ENCODE data around the gene CNGB1. TPM values are rescaled to one million over a fixed set of nuclear protein-coding genes. Genes with fewer than 3 reads are reported as not detected.

CNGB1 gene
- polyA plus RNA-seq, 1 experiment, result not detected

DNA sequence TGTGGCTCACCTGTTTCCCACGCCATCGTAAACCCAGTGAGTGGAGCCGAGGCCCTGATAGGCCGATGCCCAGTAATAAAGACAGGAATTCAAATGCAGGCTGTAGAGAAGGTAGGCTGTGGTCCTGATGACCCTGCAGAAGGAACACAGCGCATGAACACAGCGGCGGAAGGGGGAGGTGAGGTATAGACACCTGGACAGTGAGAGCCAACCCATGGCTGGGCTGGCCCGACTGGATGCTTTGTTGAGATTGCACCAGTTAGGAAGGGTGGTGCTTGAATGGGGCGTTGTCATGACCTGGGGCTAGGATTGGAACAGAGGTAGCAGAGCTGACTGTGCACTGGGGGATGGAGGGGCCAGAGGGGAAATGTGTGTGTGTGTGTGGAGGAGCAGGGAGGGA lies 59.2 kb downstream of the CNGB1 start:
- Histone ChIP-seq H3K36me3 (ENCODE audit: control insufficient read depth, insufficient read depth, low read length) (no peaks in the 10 kb centered on the region), H3K4me3 (ENCODE audit: low read depth, low read length) (no peak overlapping the region), H3K27me3 (ENCODE audit: control insufficient read depth, insufficient read depth, low read length) (peaks cover 3% of the 10 kb centered on the region)
- DNase-seq (ENCODE audit: low read depth), result no peak
- POLR2A ChIA-PET, result no interaction called here
- TF ChIP-seq, protein P1, sequence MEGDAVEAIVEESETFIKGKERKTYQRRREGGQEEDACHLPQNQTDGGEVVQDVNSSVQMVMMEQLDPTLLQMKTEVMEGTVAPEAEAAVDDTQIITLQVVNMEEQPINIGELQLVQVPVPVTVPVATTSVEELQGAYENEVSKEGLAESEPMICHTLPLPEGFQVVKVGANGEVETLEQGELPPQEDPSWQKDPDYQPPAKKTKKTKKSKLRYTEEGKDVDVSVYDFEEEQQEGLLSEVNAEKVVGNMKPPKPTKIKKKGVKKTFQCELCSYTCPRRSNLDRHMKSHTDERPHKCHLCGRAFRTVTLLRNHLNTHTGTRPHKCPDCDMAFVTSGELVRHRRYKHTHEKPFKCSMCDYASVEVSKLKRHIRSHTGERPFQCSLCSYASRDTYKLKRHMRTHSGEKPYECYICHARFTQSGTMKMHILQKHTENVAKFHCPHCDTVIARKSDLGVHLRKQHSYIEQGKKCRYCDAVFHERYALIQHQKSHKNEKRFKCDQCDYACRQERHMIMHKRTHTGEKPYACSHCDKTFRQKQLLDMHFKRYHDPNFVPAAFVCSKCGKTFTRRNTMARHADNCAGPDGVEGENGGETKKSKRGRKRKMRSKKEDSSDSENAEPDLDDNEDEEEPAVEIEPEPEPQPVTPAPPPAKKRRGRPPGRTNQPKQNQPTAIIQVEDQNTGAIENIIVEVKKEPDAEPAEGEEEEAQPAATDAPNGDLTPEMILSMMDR (IDR thresholded peaks at IDR 0.05; ENCODE audit: insufficient read depth, low read depth, low read length), result no peak
- CTCF ChIA-PET, result no interaction called here

DNA sequence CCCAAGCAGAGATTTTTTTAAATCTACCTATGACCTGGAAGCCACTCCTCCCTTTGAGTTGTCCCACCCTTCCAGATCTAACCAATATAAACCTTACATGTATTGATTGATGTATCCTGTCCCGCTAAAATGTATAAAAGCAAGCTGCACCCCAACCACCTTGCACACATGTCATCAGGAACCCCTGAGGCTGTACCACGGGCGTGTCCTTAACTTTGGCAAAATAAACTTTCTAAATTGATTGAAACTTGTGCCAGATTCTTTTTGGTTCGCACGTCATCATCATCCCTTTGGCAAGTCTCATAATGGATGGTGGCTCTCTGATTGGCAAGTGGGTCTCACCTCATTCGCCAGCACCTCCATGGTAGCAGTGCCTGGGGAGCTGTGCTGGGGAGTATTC lies 60.2 kb downstream of the CNGB1 start:
- H3K36me3 ChIP-seq (ENCODE audit: control insufficient read depth, insufficient read depth, low read length), result no peaks in the 10 kb centered on the region
- TF ChIP-seq, protein P1 (IDR thresholded peaks at IDR 0.05; ENCODE audit: insufficient read depth, low read depth, low read length), result no peak
- H3K4me3 ChIP-seq (ENCODE audit: low read depth, low read length), result no peak overlapping the region
- ChIA-PET POLR2A (no interaction called here), CTCF (no interaction called here)
- no peak for DNase-seq (ENCODE audit: low read depth)
- H3K27me3 ChIP-seq (ENCODE audit: control insufficient read depth, insufficient read depth, low read length), result peaks cover 3% of the 10 kb centered on the region

DNA sequence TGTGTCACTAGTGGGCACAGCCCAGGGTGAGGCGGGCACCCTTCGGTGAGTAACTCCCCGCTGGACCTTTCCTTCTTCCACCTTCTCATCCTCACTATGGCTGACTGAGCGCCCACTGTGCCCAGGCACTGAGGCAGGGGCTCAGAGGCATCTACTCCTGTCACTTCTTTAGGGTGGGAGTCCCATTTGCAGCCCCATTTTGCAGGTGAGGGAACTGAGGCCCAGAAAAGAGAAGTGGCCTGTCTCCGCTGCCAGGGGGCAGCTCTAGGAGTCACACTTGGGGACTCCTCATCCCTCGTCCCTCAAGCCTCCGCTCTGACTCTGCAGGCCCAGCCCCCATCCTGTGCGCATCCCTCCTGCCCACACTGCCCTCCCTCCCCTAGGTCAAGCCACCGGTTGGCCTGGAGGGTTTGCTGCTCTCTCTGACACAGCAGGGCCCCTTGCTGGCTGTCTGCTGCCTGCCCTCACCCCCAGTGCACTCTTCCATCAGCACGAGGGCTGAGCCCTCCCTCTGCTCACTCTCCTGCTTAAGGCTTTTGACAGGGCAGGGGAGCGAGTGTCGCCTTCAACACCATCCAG lies 62.4 kb downstream of the CNGB1 start:
- ChIA-PET CTCF (interaction anchor here (0.8 to 3.1 kb wide), 3 partner anchors 10 to 27 kb away, joined by 3 to 21 read pairs (median 3); no protein-coding TSS in a partner anchor), POLR2A (no interaction called here)
- H3K27me3 ChIP-seq (ENCODE audit: control insufficient read depth, insufficient read depth, low read length), result peaks cover 5% of the 10 kb centered on the region
- no peak for DNase-seq (ENCODE audit: low read depth)
- TF ChIP-seq, protein P1 (IDR thresholded peaks at IDR 0.05; ENCODE audit: insufficient read depth, low read depth, low read length), result no peak
- no peak overlapping the region for H3K4me3 ChIP-seq (ENCODE audit: low read depth, low read length)
- H3K36me3 ChIP-seq (ENCODE audit: control insufficient read depth, insufficient read depth, low read length), result no peaks in the 10 kb centered on the region

DNA sequence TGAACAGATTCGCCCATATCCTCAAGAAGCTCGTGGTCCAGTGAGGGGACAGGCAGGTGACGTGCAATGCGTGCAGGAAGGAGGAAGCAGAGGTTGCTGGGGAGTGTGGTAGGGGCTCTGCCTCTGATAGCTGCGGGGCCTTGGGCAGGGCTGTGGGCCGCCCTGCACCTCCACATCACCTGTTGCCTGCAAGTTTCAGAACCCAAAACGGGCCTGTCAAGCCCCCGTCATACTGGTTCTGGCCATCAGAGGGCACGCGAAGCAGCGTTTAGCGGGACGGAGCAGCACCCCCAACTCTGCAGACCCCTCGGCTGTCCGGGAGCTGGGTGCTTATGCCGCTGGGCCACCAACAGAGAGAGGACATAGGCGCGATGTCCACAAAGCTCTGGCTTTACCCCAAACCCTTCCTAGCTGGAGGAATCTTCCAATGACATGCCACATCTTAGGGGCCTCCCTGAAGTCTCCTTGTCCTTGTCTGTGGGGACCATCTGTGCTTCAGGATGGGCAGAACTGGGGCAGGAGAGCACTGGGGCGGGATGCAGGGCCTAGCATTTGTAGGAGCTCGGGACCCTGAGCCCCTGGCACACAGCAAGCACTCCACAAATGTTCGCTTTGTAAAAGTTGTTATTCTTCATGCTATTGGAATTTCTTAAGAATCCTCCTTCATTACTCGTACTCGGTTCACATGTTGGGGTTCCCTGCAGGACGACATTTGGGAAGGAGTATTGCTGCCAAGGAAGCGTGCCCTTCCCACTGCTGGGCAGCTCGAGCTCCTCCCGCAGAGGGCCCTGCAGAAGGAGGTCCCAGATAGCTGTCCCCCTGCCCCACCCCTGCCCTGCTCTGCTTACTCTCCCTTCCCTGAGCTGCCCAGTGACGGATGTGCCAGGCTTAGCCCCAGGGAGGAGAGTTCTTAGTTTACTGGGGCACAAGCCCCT lies 64.3 kb downstream of the CNGB1 start:
- no peak for DNase-seq (ENCODE audit: low read depth)

DNA sequence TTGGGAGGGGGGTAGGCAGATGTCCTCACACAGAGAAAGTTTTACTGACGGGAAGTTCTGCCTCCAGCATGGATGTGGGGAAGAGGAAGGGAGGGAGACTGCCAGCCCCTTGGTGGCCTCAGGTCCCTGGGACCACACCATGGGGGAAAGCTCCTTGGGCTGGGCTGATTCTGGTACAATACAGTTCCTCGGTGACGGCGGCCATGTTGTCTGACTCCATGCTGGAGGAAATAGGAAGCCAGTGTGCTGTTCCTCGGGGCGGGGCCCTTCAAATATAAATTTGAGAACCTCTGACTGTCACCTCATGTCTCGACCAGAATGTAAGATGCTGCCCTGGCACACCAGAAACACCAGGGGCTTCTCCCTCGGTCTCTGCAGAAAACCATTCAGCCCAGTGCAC lies 66.8 kb downstream of the CNGB1 start:
- Histone ChIP-seq H3K36me3 (ENCODE audit: control insufficient read depth, insufficient read depth, low read length) (no peaks in the 10 kb centered on the region), H3K27me3 (ENCODE audit: control insufficient read depth, insufficient read depth, low read length) (peaks cover 5% of the 10 kb centered on the region), H3K4me3 (ENCODE audit: low read depth, low read length) (no peak overlapping the region)
- ChIA-PET POLR2A (no interaction called here), CTCF (interaction anchor here (4.2 kb wide), 1 partner anchor 96 kb away, joined by 63 read pairs; the partner anchor contains the start of genes USB1 and ZNF319)
- TF ChIP-seq, protein P1 (IDR thresholded peaks at IDR 0.05; ENCODE audit: insufficient read depth, low read depth, low read length), result no peak
- no peak for DNase-seq (ENCODE audit: low read depth)

More for the DNA sequence above, 64.3 kb downstream of the CNGB1 start:
- Histone ChIP-seq H3K27me3 (ENCODE audit: control insufficient read depth, insufficient read depth, low read length) (peaks cover 5% of the 10 kb centered on the region), H3K36me3 (ENCODE audit: control insufficient read depth, insufficient read depth, low read length) (no peaks in the 10 kb centered on the region), H3K4me3 (ENCODE audit: low read depth, low read length) (no peak overlapping the region)
- ChIA-PET POLR2A (no interaction called here), CTCF (interaction anchor here (0.6 to 4.2 kb wide), 26 partner anchors 9 to 221 kb away, joined by 3 to 63 read pairs (median 5); partner anchors contain the start of genes USB1 and ZNF319)
- TF ChIP-seq, protein P1 (IDR thresholded peaks at IDR 0.05; ENCODE audit: insufficient read depth, low read depth, low read length), result peak; percentile 78
